Keratinocyte (primary cell): Measurements from ENCODE around the gene GAD1. TPM values are rescaled to one million over a fixed set of nuclear protein-coding genes. Genes with fewer than 3 reads are reported as not detected.

Experiments
- DNase-seq: peaks from one replicate; pipeline ENCODE4 v3.0.0-alpha.2; 2011; ENCODE audit warnings: low read depth, missing footprints, low spot score
- FAIRE-seq: peaks from 2 replicates; lab custom pipeline; 2011; peaks lifted over from hg19 to GRCh38; lab: Jason Lieb, UNC
- H2AFZ ChIP-seq: 2 replicates; pipeline ENCODE4 v1.6.0; 2012; ENCODE audit warnings: low read length, control low read depth, inconsistent platforms; ENCODE audit not compliant: control insufficient read depth
- H3K27ac ChIP-seq: 2 replicates; pipeline ENCODE4 v1.5.1; 2011; ENCODE audit warnings: low read length; ENCODE audit not compliant: control insufficient read depth, insufficient read depth
- H3K27me3 ChIP-seq: 3 replicates; pipeline ENCODE4 v1.6.0; 2011; ENCODE audit warnings: low read length; ENCODE audit not compliant: control insufficient read depth, insufficient read depth; ENCODE audit errors: extremely low read depth
- H3K36me3 ChIP-seq, 2 experiments: 2 replicates in 1 of 2; 3 replicates in 1 of 2; pipeline ENCODE4 v1.5.1; 2011; ENCODE audit warnings: low read length in 2 of 2, mild to moderate bottlenecking in 1 of 2; ENCODE audit not compliant: control insufficient read depth in 2 of 2, insufficient read depth in 2 of 2; ENCODE audit errors: extremely low read depth in 1 of 2
- H3K4me1 ChIP-seq: 3 replicates; pipeline ENCODE4 v1.5.1; 2011; ENCODE audit warnings: low read length; ENCODE audit not compliant: control insufficient read depth, insufficient read depth; ENCODE audit errors: extremely low read depth
- H3K4me2 ChIP-seq: 3 replicates; pipeline ENCODE4 v1.6.0; 2011; ENCODE audit warnings: low read depth, low read length; ENCODE audit not compliant: control insufficient read depth, insufficient read depth; ENCODE audit errors: extremely low read depth
- H3K4me3 ChIP-seq, 3 experiments: fragments of 200-600 bp in 1 of 3; sonication (generic) in 1 of 3; 2 replicates in 2 of 3; 3 replicates in 1 of 3; pipeline ENCODE4 v1.5.1; 2011 to 2016; ENCODE audit warnings: low read length in 3 of 3, mild to moderate bottlenecking in 3 of 3, control low read depth in 2 of 3, inconsistent platforms in 1 of 3, low read depth in 1 of 3, mixed read lengths in 1 of 3, mixed run types in 1 of 3, moderate library complexity in 1 of 3; ENCODE audit not compliant: control insufficient read depth in 2 of 3, insufficient read depth in 2 of 3; ENCODE audit errors: extremely low read depth in 1 of 3
- H3K79me2 ChIP-seq: 2 replicates; pipeline ENCODE4 v1.6.0; 2012; ENCODE audit warnings: low read length; ENCODE audit not compliant: control insufficient read depth, insufficient read depth
- H3K9ac ChIP-seq: 3 replicates; pipeline ENCODE4 v1.6.0; 2011; ENCODE audit warnings: low read length; ENCODE audit not compliant: control insufficient read depth, insufficient read depth; ENCODE audit errors: extremely low read depth
- H3K9me1 ChIP-seq: 3 replicates; pipeline ENCODE4 v1.6.0; 2011; ENCODE audit warnings: low read length; ENCODE audit not compliant: control insufficient read depth, insufficient read depth; ENCODE audit errors: extremely low read depth
- H3K9me3 ChIP-seq: 2 replicates; pipeline ENCODE4 v1.5.1; 2012; ENCODE audit warnings: low read depth, low read length; ENCODE audit not compliant: control insufficient read depth
- H4K20me1 ChIP-seq: 3 replicates; pipeline ENCODE4 v1.6.0; 2011; ENCODE audit warnings: low read length; ENCODE audit not compliant: control insufficient read depth, insufficient read depth; ENCODE audit errors: extremely low read depth
- CTCF ChIP-seq, 3 experiments: IDR thresholded peaks in 1 of 3; conservative IDR thresholded peaks in 1 of 3; optimal IDR thresholded peaks in 1 of 3; 2 replicates in 2 of 3; 3 replicates in 1 of 3; pipeline versions ENCODE3 to v1.5.1; 2011; ENCODE audit warnings: low read length in 3 of 3, mild to moderate bottlenecking in 3 of 3, moderate library complexity in 2 of 3, control low read depth in 1 of 3, inconsistent platforms in 1 of 3; ENCODE audit not compliant: insufficient read depth in 2 of 3; ENCODE audit errors: extremely low read depth in 1 of 3
- EZH2 ChIP-seq: IDR thresholded peaks from one replicate; pipeline ENCODE4 v1.6.1; 2012; ENCODE audit warnings: inconsistent platforms, mild to moderate bottlenecking, low read length, moderate library complexity
- dilution Hi-C: fragments of 300-500 bp; cut with MboI; formaldehyde crosslinking; loops from one replicate; pipeline ENCODE4 v1.7.0; 2020; ENCODE audit warnings: low sequenced_read_pairs; ENCODE audit not compliant: extremely low pct_ligation_motif_present
- polyA minus RNA-seq, 3 experiments: library from RNA; depleted of rRNA, polyadenylated mRNA; stranded (reverse); fragments of >200 nt; gene quantifications; 1 replicate in 1 of 3; 2 replicates in 1 of 3; 3 replicates in 1 of 3; pipeline ENCODE4 v1.2.3, GENCODE V29; 2011
- polyA plus RNA-seq, 5 experiments: library from polyadenylated mRNA; depleted of rRNA in 3 of 5; stranded (reverse) in 3 of 5; stranded (forward) in 1 of 5; unstranded in 1 of 5; fragments of >200 nt; gene quantifications; 1 replicate in 1 of 5; 2 replicates in 3 of 5; 3 replicates in 1 of 5; pipeline versions ENCODE4 v1.2.1 to v1.2.3, GENCODE V29; 2011 to 2012; ENCODE audit warnings: missing spikeins in 2 of 5, low read depth in 1 of 5, low replicate concordance in 1 of 5

The GAD1 gene
- polyA plus RNA-seq (4.5 to 9.4 TPM (median 5.9 TPM) in 3 replicates), polyA minus RNA-seq (1.9 to 6.6 TPM (median 3.0 TPM) in 3 replicates)
- 1.5 TPM for polyA plus RNA-seq (2011; ENCODE audit: low read depth)
- 4.8 and 7.4 TPM in 2 replicates for polyA plus RNA-seq (2011; cell fraction: cytosol; rRNA removed)
- 20.0 and 22.9 TPM in 2 replicates for polyA plus RNA-seq (2011; cell fraction: nucleus; rRNA removed)
- polyA plus RNA-seq (2012; ENCODE audit: low replicate concordance) = 2.7 and 7.6 TPM in 2 replicates
- polyA minus RNA-seq (2011; cell fraction: cytosol; rRNA and poly(A)+ RNA removed) = 3.5 TPM
- polyA minus RNA-seq (2011; cell fraction: nucleus; rRNA and poly(A)+ RNA removed) = 4.9 and 6.1 TPM in 2 replicates

GRCh38 chr2:170816504-170817092 lies at the start of gene GAD1:
Gene GAD1, plus strand, starts transcription at chr2:170816887. Its CDS starts 1,705 bp downstream, at chr2:170818592.
- no peaks in the 10 kb centered on the region for H3K79me2 ChIP-seq
- H3K9ac ChIP-seq = peak within 1 kb of the TSS; percentile 53
- no peaks in the 10 kb centered on the region for H3K9me3 ChIP-seq
- peaks cover 72% of the 10 kb centered on the region for H3K27me3 ChIP-seq
- peaks cover 38% of the 10 kb centered on the region for H3K4me1 ChIP-seq
- TF ChIP-seq EZH2 = no peak
- TF ChIP-seq CTCF (optimal IDR thresholded peaks at IDR 0.05 in 1 of 3, IDR thresholded peaks at IDR 0.05 in 1 of 3, conservative IDR thresholded peaks at IDR 0.05 in 1 of 3; ENCODE audit: extremely low read depth in 1 of 3, insufficient read depth in 2 of 3, low read length in 3 of 3) = no peak
- dilution Hi-C loops = no loop called here
- peak within 1 kb of the TSS; percentile 82 for H2AFZ ChIP-seq
- H3K4me3 ChIP-seq = peak within 1 kb of the TSS; percentile 41 to 58 (median 48)
- H3K4me2 ChIP-seq = peak within 1 kb of the TSS; percentile 70
- H3K9me1 ChIP-seq = no peaks in the 10 kb centered on the region
- no peaks in the 10 kb centered on the region for H3K36me3 ChIP-seq
- DNase-seq (no peak), FAIRE-seq (no peak)
- H3K27ac ChIP-seq = no peak within 1 kb of the TSS
- no peaks in the 10 kb centered on the region for H4K20me1 ChIP-seq

- dilution Hi-C loops = no loop called here
These were observed 46.6 kb upstream of the GAD1 start, which contains the start of gene ERICH2 for GRCh38 chr2:170770008-170770605. Gene ERICH2, plus strand, starts transcription at chr2:170770378. Its CDS starts 304 bp downstream, at chr2:170770682.

More at GRCh38 chr2:170770008-170770605, 46.6 kb upstream of the GAD1 start, which contains the start of gene ERICH2:
- peaks cover 10% of the 10 kb centered on the region for H3K4me1 ChIP-seq
- H3K9me3 ChIP-seq = no peaks in the 10 kb centered on the region
- no peak for TF ChIP-seq EZH2
- TF ChIP-seq CTCF (optimal IDR thresholded peaks at IDR 0.05 in 1 of 3, IDR thresholded peaks at IDR 0.05 in 1 of 3, conservative IDR thresholded peaks at IDR 0.05 in 1 of 3; ENCODE audit: extremely low read depth in 1 of 3, insufficient read depth in 2 of 3, low read length in 3 of 3) = peak in 2 of 3 experiments; percentile 14 to 19
- H3K9me1 ChIP-seq = no peaks in the 10 kb centered on the region
- DNase-seq (no peak), FAIRE-seq (no peak)
- no peaks in the 10 kb centered on the region for H3K36me3 ChIP-seq
- H3K27me3 ChIP-seq = no peaks in the 10 kb centered on the region
- H3K9ac ChIP-seq = peak within 1 kb of the TSS; percentile 82
- H3K27ac ChIP-seq = peak within 1 kb of the TSS; percentile 77
- peak within 1 kb of the TSS; percentile 91 for H2AFZ ChIP-seq
- H3K79me2 ChIP-seq = no peaks in the 10 kb centered on the region
- H4K20me1 ChIP-seq = no peaks in the 10 kb centered on the region
- H3K4me2 ChIP-seq = peak within 1 kb of the TSS; percentile 95
- H3K4me3 ChIP-seq = peak within 1 kb of the TSS; percentile 86 to 94 (median 88)
